NCI-H82 (cell line): ENCODE data around the gene SLC35E4.
"Not testable (repeated sequence)": the region's sequence is repeated elsewhere in the genome, so short reads cannot be mapped to it uniquely, and the experiment has no call there.

ENCODE experiments used
- DNase-seq: peaks from one replicate; lab custom pipeline; 2025; lab: John Stamatoyannopoulos, UW

Gene SLC35E4, protein sequence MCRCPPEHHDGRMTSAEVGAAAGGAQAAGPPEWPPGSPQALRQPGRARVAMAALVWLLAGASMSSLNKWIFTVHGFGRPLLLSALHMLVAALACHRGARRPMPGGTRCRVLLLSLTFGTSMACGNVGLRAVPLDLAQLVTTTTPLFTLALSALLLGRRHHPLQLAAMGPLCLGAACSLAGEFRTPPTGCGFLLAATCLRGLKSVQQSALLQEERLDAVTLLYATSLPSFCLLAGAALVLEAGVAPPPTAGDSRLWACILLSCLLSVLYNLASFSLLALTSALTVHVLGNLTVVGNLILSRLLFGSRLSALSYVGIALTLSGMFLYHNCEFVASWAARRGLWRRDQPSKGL

DNA sequence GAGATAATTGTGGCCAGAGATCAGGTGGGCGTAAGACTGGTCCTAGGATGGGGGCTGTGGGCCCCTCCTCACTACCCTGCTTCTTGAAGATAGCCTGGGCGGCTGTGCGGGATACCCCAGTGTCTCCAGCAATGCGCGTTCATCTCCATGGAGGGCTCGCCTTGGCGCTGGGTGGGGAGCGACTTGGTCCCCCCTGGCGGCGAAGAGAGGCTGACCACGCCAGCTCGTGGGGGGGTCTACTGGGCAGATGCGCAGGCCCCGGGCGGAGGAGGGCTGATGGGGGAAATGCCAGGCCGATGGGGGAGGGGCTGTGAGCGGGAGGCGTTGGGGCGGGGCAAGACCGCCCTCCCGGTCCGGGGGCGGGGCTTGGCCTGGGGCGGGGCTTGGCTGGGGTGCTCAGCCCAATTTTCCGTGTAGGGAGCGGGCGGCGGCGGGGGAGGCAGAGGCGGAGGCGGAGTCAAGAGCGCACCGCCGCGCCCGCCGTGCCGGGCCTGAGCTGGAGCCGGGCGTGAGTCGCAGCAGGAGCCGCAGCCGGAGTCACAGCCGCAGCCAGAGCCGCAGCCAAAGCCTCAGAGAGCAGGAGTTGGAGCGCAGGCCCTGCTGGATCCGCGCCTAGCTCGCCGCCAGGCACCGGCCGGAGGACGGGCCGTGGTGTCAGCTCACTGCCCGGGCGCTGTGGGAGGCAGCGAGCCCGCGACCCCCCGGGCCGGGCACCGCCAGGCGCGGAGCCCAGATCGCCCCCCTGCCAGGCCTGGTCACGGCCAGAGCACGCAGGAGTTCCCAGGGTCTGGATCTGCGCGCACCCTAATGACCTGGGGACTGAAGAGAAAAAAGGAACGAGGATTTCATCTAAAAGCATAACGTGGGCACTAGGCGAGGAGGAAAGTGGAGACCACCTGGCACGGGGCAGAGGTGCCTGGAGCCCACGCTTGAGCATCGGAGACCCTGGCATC is at the start of gene SLC35E4:
SLC35E4 (plus strand) TSS at position 509 of the 953 bp plus-strand sequence. CDS start 670 bp downstream, outside the sequence.
- DNase-seq = peak; percentile 92

DNA sequence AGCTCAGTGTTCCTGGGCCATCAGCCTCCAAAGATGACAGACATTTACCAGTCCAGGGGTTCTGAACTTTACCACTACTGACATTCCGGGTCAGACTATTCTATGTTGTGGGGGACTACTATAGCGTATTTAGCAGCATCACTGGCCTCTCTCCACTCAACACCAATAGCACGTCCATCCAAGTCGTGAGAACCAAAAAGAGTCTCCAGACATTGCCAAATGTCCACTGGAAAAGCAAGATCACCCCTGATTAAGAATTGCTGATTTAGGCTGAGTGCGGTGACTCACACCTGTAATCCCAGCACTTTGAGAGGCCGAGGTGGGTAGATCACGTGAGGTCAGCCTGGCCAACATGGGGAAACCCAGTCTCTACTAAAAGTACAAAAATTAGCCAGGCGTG is 49.2 kb upstream of the SLC35E4 start:
- no peak for DNase-seq

DNA sequence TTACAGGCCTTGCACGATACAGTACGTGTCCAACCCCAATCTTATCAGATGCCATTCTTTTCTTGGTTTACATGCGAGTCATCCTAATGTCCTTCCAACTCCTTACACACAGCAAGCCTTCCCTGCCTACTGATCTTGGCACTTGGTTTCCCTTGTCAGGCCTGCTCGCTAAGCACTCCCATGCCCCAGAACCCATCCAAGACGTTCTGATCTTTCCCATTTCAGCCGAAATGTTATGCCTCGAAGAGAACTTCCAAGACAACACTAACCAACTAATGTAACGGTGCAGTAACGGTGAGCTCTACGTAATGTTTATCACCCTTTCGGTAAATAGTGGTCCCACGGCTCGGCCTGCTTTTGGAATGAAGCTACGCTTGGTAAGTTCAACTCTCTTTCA is 44.4 kb upstream of the SLC35E4 start:
- peak; percentile 30 for DNase-seq

DNA sequence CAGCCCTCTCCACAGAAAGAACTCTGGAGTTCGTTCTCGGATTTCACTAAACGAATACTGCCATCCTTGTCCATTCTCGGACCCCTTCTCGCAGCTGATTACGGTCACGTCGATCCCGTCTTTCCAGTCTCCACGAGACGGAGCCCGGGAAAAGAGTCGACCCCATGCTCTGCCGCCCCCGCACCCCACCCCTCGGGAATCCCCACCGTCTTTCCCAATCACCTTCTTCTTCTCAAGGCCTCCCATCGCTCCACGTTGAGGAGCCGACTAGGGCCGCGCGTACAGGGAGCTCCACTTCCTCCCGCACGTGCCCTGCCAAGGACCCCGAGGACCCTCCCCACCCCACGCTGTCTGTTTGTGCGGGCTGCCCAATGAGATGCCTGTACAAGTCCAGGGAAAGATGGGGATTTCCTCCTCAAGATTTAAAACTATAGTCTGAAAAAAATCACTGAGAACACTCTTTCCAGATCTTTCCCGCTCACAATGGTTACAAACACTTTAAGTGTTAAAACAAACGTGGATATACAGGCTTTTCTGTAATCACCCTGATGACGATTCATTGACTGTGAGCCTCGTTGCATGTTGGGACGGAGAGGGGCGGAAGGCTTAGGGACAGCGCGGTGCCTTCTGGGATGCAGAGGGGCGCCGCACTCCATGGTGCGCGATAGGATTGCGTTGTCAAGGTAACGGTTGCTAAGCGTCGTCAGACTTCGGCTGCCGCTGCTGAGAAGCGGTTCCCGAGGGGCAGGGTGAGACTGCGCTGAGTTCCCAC is 43.8 kb upstream of the SLC35E4 start, which contains the start of gene PES1:
PES1 (minus strand) TSS at position 323 of the 772 bp plus-strand sequence; CDS start at position 246, 77 bp downstream.
- peak; percentile 99 for DNase-seq

DNA sequence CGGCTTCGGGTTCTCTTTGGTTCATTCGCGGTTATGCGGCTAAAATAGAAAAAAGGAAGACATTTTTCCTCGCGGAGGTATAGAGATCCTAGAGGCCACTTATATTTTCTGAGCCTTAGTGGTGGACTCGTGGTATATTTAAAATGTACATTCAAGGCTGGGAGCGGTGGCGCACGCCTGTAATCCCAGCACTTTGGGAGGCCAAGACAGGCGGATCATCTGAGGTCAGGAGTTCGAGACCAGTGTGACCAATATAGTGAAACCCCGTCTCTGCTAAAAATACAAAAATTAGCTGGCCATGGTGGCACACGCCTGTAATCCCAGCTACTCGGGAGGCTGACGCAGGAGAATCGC is 43.2 kb upstream of the SLC35E4 start:
- not testable (repeated sequence) for DNase-seq

DNA sequence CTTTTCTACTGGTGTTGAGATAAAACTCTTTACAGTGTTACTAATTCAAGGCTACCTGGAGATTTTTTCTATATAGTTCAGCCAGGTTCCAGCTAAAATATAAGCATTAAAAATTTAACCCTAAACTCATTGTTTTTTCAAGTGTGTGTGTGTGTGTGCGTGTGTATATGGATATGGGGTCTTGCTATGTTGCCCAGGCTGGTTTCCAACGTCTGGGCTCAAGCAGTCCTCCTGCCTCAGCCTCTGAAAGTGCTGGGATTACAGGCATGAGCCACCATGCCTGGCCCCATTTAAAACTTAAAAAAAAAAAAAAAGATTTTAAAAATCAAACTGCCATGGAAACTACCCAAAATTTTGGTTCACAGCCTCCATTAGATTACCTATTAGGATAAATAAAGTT is 39.4 kb upstream of the SLC35E4 start:
- DNase-seq = no peak

DNA sequence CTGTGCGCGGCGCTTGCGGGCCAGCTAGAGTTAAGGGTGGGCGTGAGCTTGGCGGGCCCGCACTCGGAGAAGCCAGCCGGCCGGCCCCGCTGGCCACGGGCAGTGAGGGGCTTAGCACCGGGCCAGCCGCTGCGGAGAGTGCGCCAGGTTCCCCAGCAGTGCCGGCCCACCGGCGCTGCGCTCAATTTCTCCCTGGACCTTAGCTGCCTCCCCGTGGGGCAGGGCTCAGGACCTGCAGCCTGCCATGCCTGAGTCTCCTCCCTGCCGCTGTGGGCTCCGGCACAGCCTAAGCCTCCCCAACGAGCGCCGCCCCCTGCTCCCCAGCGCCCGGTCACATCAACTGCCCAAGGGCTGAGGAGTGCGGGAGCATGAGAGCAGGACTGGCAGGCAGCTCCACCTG is 38.7 kb upstream of the SLC35E4 start:
- DNase-seq = peak; percentile 6

DNA sequence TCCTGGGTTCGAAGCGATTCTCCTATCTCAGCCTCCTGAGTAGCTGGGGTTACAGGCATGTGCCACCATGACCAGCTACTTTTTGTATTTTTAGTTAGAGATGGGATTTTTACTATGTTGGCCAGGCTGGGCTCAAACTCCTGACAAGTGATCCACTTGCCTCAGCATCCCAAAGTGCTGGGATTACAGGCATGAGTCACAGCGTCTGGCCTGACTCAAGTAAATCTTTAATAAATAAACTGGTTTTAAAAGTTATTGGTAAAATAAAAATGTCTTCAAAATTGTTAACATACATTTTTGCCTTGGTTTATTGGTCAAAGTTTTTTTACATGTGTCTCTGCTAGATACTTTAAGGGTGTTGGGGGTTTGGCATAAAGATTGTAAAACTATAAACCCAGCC is 36.6 kb upstream of the SLC35E4 start:
- no peak for DNase-seq

DNA sequence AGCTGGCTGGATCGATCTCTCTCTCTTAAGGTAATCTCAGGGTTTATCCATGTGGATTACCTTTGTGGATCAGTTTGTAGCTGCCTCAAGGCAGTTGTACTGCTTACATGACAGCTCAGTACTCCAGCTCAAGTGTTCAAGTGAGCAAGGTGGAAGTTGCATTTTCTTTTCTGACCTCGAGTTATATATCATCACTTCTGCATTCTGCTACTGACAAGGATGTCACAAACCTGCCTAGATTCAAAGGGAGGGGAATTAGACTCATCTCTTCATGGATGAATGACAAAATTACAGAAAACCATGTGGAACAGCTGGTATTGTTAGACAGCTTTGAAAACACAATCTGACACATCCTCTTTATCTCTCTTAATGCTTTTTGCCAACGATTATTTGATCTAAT is 34.7 kb upstream of the SLC35E4 start:
- peak; percentile 40 for DNase-seq

DNA sequence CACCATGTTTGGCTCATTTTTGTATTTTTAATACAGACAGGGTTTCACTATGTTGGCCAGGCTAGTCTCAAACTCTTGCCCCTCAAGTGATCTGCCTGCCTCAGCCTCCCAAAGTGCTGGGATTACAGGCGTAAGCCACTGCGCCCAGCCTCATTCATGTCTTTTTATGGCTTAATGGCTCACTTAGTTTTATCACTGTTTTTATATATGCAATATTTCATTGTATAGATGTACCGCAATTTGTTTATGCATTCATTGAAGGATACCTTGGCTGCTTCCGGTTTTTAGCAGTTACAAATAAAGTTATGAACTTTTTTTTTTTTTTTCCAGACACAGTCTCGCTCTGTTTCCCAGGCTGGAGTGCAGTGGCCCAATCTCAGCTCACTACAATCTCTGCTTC is 34.1 kb upstream of the SLC35E4 start:
- no peak for DNase-seq

DNA sequence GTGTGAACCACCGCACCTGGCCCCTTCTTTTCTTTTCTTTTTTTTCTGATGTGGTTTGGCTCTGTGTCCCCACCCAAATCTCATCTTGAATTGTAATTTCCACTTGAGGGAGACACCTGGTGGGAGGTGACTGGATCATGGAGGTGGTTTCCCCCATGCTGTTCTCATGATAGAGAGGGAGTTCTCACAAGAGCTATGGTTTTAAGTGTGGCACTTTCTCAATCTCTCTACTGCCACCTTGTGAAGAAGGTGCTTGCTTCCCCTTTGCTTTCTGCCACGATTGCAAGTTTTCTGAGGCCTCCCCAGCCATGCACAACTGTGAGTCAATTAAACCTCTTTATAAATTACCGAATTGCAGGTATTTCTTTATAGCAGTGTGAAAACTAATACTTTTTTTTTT is 33.5 kb upstream of the SLC35E4 start:
- DNase-seq = peak; percentile 50

DNA sequence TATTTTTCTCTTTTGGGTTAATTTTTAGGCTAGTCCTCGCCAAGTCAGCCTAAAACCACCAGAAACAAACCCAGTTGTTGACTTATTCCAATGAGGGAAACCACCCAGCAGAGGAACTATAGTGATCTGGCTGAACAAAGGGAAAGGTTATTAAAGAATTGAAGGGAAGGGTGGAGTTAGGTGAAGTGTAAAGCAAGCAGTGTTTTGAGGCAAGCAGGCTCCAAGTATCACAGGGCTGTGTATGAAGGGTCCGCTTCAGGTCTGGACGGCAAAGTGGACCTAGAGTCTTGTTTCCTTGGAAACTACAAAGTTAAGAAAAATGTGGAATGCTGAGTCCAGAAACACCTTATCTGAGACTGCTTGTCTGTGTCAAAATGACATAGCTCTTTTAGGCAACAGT is 31.8 kb upstream of the SLC35E4 start:
- DNase-seq = no peak

DNA sequence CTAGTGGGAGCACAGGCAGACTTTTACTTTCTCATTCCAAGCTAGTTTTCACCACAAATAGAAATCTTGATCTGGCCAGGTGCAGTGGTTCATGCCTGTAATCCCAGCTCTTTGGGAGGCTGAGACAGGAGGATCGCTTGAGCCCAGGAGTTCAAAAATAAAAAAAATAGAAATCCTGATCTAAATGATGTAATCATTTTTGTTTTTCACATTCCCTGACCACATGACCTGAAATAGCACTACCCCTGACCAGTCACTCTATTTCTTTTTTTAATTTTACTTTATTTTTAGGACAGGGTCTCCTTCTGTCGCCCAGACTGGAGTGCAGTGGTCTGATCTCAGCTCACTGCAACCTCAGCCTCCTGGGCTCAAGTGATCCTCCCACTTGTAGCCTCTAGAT is 30.9 kb upstream of the SLC35E4 start:
- no peak for DNase-seq

DNA sequence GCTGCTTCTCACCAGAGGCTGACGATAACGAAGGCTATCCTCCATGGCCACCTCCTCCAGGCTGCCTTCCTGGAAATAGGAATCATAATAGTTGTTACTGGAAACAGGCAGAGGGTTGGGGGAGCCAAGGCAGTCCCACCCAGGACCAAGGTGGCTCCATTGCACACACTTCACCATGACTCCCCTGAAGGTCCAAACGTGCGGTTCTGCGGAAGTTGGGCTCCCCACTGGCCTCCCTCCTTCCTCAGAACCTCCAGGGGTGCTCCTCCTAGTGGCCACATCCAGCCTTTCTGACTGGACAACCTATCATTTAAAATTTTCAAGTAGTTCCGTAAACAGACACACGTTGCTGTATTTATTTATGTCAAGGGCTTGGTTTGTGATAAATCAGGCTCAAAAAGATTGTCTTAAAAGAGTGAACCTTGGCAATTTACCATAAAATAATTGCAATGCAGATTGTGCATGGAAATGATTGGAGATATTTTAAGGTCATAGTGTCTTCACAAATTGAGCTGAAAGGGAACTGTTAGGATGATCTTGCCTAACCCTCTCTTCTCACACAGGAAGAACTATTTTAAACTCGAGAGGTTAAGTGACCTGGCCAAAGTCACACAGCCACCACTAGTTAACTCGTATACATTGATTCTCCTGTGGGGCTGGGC is 30.0 kb upstream of the SLC35E4 start:
- DNase-seq = peak; percentile 49

DNA sequence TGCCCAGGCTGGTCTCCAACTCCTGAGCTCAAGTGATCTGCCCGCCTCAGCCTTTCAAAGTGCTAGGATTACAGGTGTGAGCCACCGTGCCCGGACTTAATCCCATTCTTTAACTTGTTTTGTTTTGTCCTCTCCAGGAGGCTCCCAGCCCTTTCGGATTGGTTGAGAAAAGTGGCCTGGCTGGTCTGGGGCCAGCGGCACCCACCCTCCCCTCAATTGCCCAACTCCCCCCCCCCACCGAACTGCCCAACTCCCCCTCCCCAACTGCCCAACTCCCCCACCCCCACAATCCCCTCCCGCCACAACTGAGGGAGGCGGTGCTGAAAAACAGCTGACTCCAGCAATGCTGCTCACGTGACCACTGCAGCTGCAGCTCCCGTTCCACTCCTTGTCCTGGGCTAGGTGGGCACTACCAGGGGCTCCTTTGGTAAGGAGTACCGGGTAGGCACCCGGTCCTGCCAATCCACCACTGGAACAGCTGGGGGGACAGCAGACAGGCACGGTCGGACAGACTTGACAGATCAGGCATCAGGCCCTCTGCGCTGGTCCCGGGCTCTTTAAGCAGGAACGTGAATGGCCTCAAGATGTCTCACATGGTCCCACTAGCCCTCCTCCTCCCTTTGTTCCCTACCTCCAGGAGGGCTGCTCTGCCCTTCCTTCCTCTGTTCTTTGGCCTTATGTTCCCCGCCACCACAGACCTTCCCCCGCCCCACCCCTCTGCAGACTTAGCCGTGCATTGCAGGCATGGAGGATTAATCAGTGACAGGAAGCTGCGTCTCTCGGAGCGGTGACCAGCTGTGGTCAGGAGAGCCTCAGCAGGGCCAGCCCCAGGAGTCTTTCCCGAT is 28.9 kb upstream of the SLC35E4 start, which contains the start of gene TCN2:
TCN2 (plus strand) TSS at position 720 of the 845 bp plus-strand sequence. CDS start 158 bp downstream, outside the sequence.
- DNase-seq = peak; percentile 88

DNA sequence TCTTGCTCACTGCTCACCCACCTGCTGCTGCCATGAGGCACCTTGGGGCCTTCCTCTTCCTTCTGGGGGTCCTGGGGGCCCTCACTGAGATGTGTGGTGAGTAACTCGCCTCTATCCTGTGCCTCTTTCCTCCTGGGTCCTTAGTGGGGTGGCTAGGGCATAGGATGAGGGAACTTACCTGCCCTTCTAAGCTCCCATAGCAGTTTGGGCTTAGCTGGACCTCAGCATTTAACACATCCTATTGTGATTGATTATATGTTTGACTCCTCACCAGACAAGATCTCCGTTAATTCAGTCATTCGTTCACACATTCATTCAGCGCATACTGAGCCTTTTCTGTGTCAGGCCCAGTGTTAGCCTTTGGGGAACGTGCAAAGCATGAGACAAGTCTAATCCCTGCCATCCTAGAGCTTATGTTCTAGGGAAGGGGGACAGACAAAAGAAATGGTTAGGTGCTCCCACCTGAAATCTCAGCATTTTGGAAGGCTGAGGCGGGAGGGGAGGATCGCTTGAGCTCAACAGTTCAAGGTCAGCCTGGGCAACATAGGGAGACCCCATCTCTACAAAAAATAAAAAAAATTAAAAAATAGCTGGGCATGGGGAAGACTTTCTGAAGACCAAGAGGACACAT is 28.2 kb upstream of the SLC35E4 start:
- peak; percentile 34 for DNase-seq

DNA sequence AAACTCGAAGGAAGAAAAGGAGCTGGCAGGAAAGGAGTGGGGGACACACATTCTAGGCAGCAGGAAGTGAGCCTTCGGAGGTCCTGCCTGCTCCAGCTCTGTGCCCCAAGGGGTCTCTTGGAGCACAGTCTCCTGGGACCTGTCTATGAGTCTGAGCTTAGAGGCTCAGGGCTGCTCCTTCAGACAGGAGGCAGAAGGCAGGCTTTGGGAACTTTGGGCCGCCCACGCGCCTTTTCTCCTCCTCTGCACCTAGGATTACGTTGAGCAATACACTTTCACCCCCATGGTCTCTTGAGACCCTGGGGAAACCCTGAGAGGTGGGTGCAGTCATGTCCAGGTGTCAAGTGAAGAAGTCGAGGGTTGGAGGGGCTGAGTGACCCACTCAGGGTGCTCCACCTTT is 27.6 kb upstream of the SLC35E4 start:
- DNase-seq = peak; percentile 14

DNA sequence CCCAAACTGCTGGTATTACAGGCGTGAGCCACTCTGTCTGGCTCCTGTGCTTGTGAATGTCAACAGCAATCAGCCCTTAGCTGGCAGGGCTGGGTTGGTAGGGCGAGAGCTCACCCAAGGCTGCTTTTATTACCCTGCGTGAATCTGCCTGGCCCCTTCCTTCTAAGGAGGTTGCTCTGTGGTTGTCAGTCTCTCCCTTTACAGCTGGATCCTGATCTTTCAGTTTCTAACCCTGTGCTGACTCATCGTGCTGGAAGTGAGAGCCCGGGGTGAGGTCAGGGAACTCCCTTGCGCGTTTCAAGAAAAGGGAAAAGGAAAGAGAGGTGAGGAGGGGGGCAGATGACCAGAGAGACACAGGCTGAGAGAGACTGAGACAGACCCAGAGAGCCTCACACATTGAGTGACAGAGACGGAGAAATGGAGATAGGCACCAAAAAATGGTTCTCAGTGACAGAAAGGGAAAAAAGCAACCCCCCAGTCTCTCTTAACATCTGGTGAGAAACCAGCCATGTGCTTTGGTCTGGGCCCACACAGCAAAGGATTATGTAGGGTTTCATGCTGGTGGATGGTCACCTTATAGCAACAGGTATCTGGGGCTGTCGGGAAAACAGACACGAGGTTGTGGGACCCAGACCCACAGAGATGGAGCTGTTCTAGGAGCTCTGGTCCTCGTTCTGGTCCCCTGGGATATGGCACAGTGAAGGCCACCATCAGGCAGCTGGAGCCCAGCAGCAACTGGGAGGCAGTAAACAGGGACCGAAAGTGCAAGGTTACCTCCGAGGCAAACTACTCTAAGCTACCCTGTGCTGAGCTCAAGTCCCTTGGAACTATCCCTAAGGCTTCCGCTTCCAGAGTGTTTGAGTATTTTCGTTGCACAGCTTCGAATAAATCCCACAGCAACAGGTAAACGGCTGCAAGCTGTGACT is 26.1 kb upstream of the SLC35E4 start:
- no peak for DNase-seq

DNA sequence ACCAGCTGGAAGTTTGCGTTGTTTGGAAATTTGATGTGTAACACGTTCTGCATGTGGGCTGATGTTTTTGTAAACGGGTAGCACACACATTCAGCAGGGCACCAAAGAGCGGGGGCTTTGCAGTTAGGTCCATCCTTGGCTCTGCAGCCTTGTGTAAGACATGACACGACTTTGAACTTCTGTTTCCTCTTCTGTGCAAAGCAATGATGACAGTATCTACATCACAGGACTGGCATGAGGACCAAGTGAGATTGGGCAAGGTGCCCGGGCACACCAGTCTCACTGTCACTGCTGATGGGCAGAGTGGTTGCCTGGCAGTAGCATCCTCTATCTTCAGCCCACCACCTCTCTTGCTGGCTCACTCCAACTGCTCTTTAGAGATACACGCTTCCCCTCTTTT is 25.3 kb upstream of the SLC35E4 start:
- no peak for DNase-seq
